H1 (cell line): Measurements from ENCODE around the gene MED16.

Experiments
- ATF2 ChIP-seq: IDR thresholded peaks from 2 replicates; pipeline ENCODE4 v1.6.1; 2012; ENCODE audit warnings: low read length, inconsistent platforms
- CTCF ChIP-seq, 3 experiments: IDR thresholded peaks; 1 replicate in 2 of 3; 2 replicates in 1 of 3; pipeline versions ENCODE4 v1.5.1 to v1.6.1; 2011; ENCODE audit warnings: low read length in 3 of 3, mild to moderate bottlenecking in 3 of 3, inconsistent platforms in 2 of 3, low read depth in 1 of 3, moderate library complexity in 1 of 3; ENCODE audit not compliant: insufficient read depth in 1 of 3; ENCODE audit errors: control extremely low read depth in 1 of 3
- SP4 ChIP-seq: IDR thresholded peaks from 2 replicates; pipeline ENCODE4 v1.6.1; 2012; ENCODE audit warnings: low read length, inconsistent platforms

- TF ChIP-seq CTCF (IDR thresholded peaks at IDR 0.05; ENCODE audit: control extremely low read depth in 1 of 3, insufficient read depth in 1 of 3, low read depth in 1 of 3, low read length in 3 of 3) (no peak), SP4 (no peak), ATF2 (no peak)
Observed at GRCh38 chr19:934865-935479, 42.0 kb upstream of the MED16 start.
